Liver (tissue), 9 donors: ENCODE data around the gene KCNIP4. TPM values are rescaled to one million over a fixed set of nuclear protein-coding genes. Genes with fewer than 3 reads are reported as not detected.
A peak's percentile ranks its signal among the peaks of the same experiment; 100 is the strongest.
"Not testable (repeated sequence)": the region's sequence is repeated elsewhere in the genome, so short reads cannot be mapped to it uniquely, and the experiment has no call there.

Source experiments
- DNase-seq: peaks from one replicate; pipeline ENCODE4 v3.0.0-alpha.2; 2017; ENCODE audit warnings: low spot score
- H3K27ac ChIP-seq, 2 donors: one replicate each; pipeline ENCODE4 v1.7.0; 2013; ENCODE audit warnings: inconsistent platforms in 2 of 2, low read length in 2 of 2, control low read depth in 1 of 2, low read depth in 1 of 2, mild to moderate bottlenecking in 1 of 2
- H3K27me3 ChIP-seq, 4 donors: one replicate each; pipeline versions ENCODE4 v1.6.1 to v1.7.0; 2013; ENCODE audit warnings: low read length in 3 of 4, inconsistent platforms in 1 of 4, mild to moderate bottlenecking in 1 of 4, moderate library complexity in 1 of 4; ENCODE audit not compliant: control insufficient read depth in 4 of 4, insufficient read depth in 4 of 4
- H3K36me3 ChIP-seq, 4 donors: one replicate each; pipeline versions ENCODE4 v1.6.1 to v1.7.0; 2013; ENCODE audit warnings: low read length in 3 of 4, mild to moderate bottlenecking in 3 of 4, low read depth in 1 of 4, moderate library complexity in 1 of 4; ENCODE audit not compliant: control insufficient read depth in 4 of 4, insufficient read depth in 3 of 4
- H3K4me1 ChIP-seq, 4 donors: one replicate each; pipeline versions ENCODE4 v1.6.1 to v1.7.0; 2013; ENCODE audit warnings: low read length in 3 of 4, mild to moderate bottlenecking in 3 of 4, moderate library complexity in 1 of 4; ENCODE audit not compliant: control insufficient read depth in 4 of 4, insufficient read depth in 4 of 4
- H3K4me3 ChIP-seq, 3 donors: one replicate each; pipeline versions ENCODE4 v1.6.1 to v1.7.0; 2013; ENCODE audit warnings: low read length in 3 of 3, control low read depth in 1 of 3, low read depth in 1 of 3, mild to moderate bottlenecking in 1 of 3
- H3K9ac ChIP-seq, 2 donors: one replicate each; pipeline ENCODE4 v1.7.0; 2013; ENCODE audit warnings: low read length in 2 of 2, mild to moderate bottlenecking in 2 of 2, moderate library complexity in 2 of 2, control low read depth in 1 of 2, low read depth in 1 of 2
- H3K9me3 ChIP-seq, 4 donors: one replicate each; pipeline versions ENCODE4 v1.6.1 to v1.7.0; 2013; ENCODE audit warnings: low read length in 3 of 4; ENCODE audit not compliant: control insufficient read depth in 4 of 4
- ATF3 ChIP-seq: IDR thresholded peaks from 2 replicates; pipeline ENCODE4 v1.6.1; 2016; ENCODE audit warnings: antibody characterized with exemption
- CTCF ChIP-seq: fragments of 150-350 bp; IDR thresholded peaks from 2 replicates; pipeline ENCODE4 v1.5.1; 2017; ENCODE audit warnings: improper control_type of control experiment, low read depth, low read length; ENCODE audit not compliant: missing input control
- EGR1 ChIP-seq, 2 donors: IDR thresholded peaks; 2 replicates each; pipeline ENCODE4 v1.6.1; 2016 to 2018; ENCODE audit warnings: antibody characterized with exemption in 2 of 2, low read depth in 2 of 2
- FOXA1 ChIP-seq: IDR thresholded peaks from 2 replicates; pipeline ENCODE4 v1.6.1; 2016; ENCODE audit warnings: antibody characterized with exemption
- FOXA2 ChIP-seq: IDR thresholded peaks from 2 replicates; pipeline ENCODE4 v1.6.1; 2016; ENCODE audit warnings: antibody characterized with exemption
- HNF4A ChIP-seq, 2 donors: conservative IDR thresholded peaks; 2 replicates each; pipeline ENCODE4 v1.6.1; 2016; ENCODE audit warnings: antibody characterized with exemption in 2 of 2, mild to moderate bottlenecking in 2 of 2
- MAX ChIP-seq: IDR thresholded peaks from 2 replicates; pipeline ENCODE4 v1.6.1; 2016; ENCODE audit warnings: antibody characterized with exemption
- REST ChIP-seq: IDR thresholded peaks from 2 replicates; pipeline ENCODE4 v1.6.1; 2016; ENCODE audit warnings: antibody characterized with exemption, mild to moderate bottlenecking
- RXRA ChIP-seq, 2 donors: IDR thresholded peaks; 2 replicates each; pipeline ENCODE4 v1.6.1; 2017 to 2018; ENCODE audit warnings: antibody characterized with exemption in 2 of 2, mild to moderate bottlenecking in 1 of 2
- YY1 ChIP-seq: IDR thresholded peaks from 2 replicates; pipeline ENCODE4 v1.6.1; 2016; ENCODE audit warnings: antibody characterized with exemption, mild to moderate bottlenecking
- ZBTB33 ChIP-seq: IDR thresholded peaks from 2 replicates; pipeline ENCODE4 v1.6.1; 2016; ENCODE audit warnings: antibody characterized with exemption
- WGBS: extraction: QIAGEN DNeasy Blood & Tissue Kit; methylation state at CpG from one replicate; pipeline ENCODE4 v1.1.7; 2013; 5-methylcytosine and 5-hydroxymethylcytosine counted together
- polyA plus RNA-seq, 2 donors: library from polyadenylated mRNA; stranded (reverse) in 1 of 2; unstranded in 1 of 2; fragments of 200-250 nt in 1 of 2; fragments of >200 nt in 1 of 2; fragmentation: Nextera tagmentation in 1 of 2; extraction: Ambion mirVana in 1 of 2; gene quantifications; one replicate each; pipeline versions ENCODE4 v1.2.1 to v1.2.3, GENCODE V29; 2013 to 2015
- total RNA-seq, 2 donors: library from RNA; depleted of rRNA; stranded (reverse); fragments of >200 nt; gene quantifications; one replicate each; pipeline ENCODE4 v1.2.3, GENCODE V29; 2014
- donor health status: healthy.
- donor health status: healthy.
- donor health status: healthy.
- donor health status: healthy.
- donor health status: healthy.

KCNIP4 gene
- total RNA-seq (under 1 TPM; 0.08 to 0.14 TPM), polyA plus RNA-seq (not detected)

GRCh38 chr4:21948347-21949072 lies at the start of gene KCNIP4:
Gene KCNIP4 (minus strand): TSS chr4:21948772.
- no peak for DNase-seq
- no peak within 1 kb of the TSS for H3K27ac ChIP-seq

GRCh38 chr4:21996618-21997017 lies 48.0 kb upstream of the KCNIP4 start:
- not testable (repeated sequence) for H3K36me3 ChIP-seq, H3K9me3 ChIP-seq, H3K4me3 ChIP-seq, DNase-seq, H3K4me1 ChIP-seq, H3K27me3 ChIP-seq, H3K27ac ChIP-seq, H3K9ac ChIP-seq
- 83% methylated on average over 9 of the region's 9 CpGs for WGBS

More at GRCh38 chr4:21948347-21949072, at the start of gene KCNIP4:
- Histone ChIP-seq H3K36me3 (no peaks in the 10 kb centered on the region), H3K9ac (no peak within 1 kb of the TSS), H3K4me3 (peak within 1 kb of the TSS in 1 of 3 donors; percentile 32), H3K9me3 (no peaks in the 10 kb centered on the region), H3K4me1 (peaks cover 0 to 6% (median 2%) of the 10 kb centered on the region in 4 donors), H3K27me3 (peaks cover 0 to 8% (median under 1%) of the 10 kb centered on the region in 4 donors)
- no peak for TF ChIP-seq MAX
- 3% methylated on average over 81 of the region's 81 CpGs for WGBS

- no peak overlapping the region for H3K9ac ChIP-seq
- DNase-seq = no peak
- H3K36me3 ChIP-seq = no peaks in the 10 kb centered on the region
- no peak overlapping the region for H3K27ac ChIP-seq
- no peak overlapping the region for H3K4me3 ChIP-seq
- H3K4me1 ChIP-seq = no peaks in the 10 kb centered on the region
- no peak for TF ChIP-seq FOXA1
- no peak for TF ChIP-seq ZBTB33
- no peak for TF ChIP-seq FOXA2
- TF ChIP-seq ATF3 = no peak
- WGBS = 60% methylated on average over 1 of the region's 1 CpG
- peaks cover 0 to 3% (median 0%) of the 10 kb centered on the region in 4 donors for H3K9me3 ChIP-seq
- no peaks in the 10 kb centered on the region for H3K27me3 ChIP-seq
Measured at GRCh38 chr4:21992330-21992729, 43.8 kb upstream of the KCNIP4 start.

GRCh38 chr4:21991562-21991961 lies 43.0 kb upstream of the KCNIP4 start:
- no peak for DNase-seq
- WGBS = 64% methylated on average over 1 of the region's 1 CpG
- Histone ChIP-seq H3K4me3 (no peak overlapping the region), H3K27me3 (no peaks in the 10 kb centered on the region), H3K27ac (no peak overlapping the region), H3K9ac (no peak overlapping the region), H3K36me3 (no peaks in the 10 kb centered on the region), H3K9me3 (peaks cover 0 to 3% (median 0%) of the 10 kb centered on the region in 4 donors), H3K4me1 (no peaks in the 10 kb centered on the region)
- TF ChIP-seq ZBTB33 (no peak), RXRA (IDR thresholded peaks at IDR 0.05) (no peak), YY1 (no peak), EGR1 (IDR thresholded peaks at IDR 0.05; ENCODE audit: low read depth in 2 of 2) (no peak), HNF4A (conservative IDR thresholded peaks at IDR 0.05) (no peak), REST (no peak), ATF3 (no peak), CTCF (no peak)
